ENCODE data around the gene TBATA.

GRCh38 chr10:70832852-70833528 lies 47.8 kb upstream of the TBATA start:
- TF ChIP-seq POLR2AphosphoS5 (IDR thresholded peaks at IDR 0.05; ENCODE audit: borderline replicate concordance, low read depth, low read length) (no peak), EZH2 (IDR thresholded peaks at IDR 0.05) (no peak), FOXP2 (optimal IDR thresholded peaks at IDR 0.05; ENCODE audit: control extremely low read depth, extremely low read length, insufficient read depth) (no peak)
